Pancreas (tissue), 10 donors: ENCODE results near the gene ROM1. TPM values are rescaled to one million over a fixed set of nuclear protein-coding genes. Genes with fewer than 3 reads are reported as not detected.
A peak's percentile ranks its signal among the peaks of the same experiment; 100 is the strongest.

Source experiments
- ATAC-seq, 4 donors: fragments of 200-7000 bp; cut with Tn5 transposase; one replicate each; pipeline versions ENCODE4 v1.8.0 to v1.9.1; 2020; ENCODE audit warnings: mild to moderate bottlenecking in 4 of 4, moderate library complexity in 4 of 4
- DNase-seq, 6 donors: peaks; one replicate each; pipeline ENCODE4 v3.0.0-alpha.2; 2020
- FAIRE-seq: peaks from 2 replicates; lab custom pipeline; 2012; peaks lifted over from hg19 to GRCh38; lab: Jason Lieb, UNC
- H3K27ac ChIP-seq, 4 donors: fragments of 200-600 bp; sonication (generic); 1 replicate in 3 of 4; 2 replicates in 1 of 4; pipeline versions ENCODE4 v1.5.0 to v1.8.0; 2020
- H3K27me3 ChIP-seq, 4 donors: fragments of 200-600 bp; one replicate each; pipeline ENCODE4 v1.8.0; 2021
- H3K36me3 ChIP-seq, 3 donors: fragments of 200-600 bp; sonication (generic) in 1 of 3; one replicate each; pipeline versions ENCODE4 v1.5.0 to v1.8.0; 2020 to 2021
- H3K4me1 ChIP-seq, 3 donors: fragments of 200-600 bp; one replicate each; pipeline ENCODE4 v1.8.0; 2021
- H3K4me3 ChIP-seq, 4 donors: fragments of 200-600 bp; sonication (generic) in 2 of 4; one replicate each; pipeline versions ENCODE4 v1.5.0 to v1.8.0; 2020 to 2021
- H3K9me3 ChIP-seq, 4 donors: fragments of 200-600 bp; one replicate each; pipeline ENCODE4 v1.8.0; 2021
- CTCF ChIP-seq, 4 donors: fragments of 200-600 bp; sonication (generic) in 3 of 4; IDR thresholded peaks; one replicate each; pipeline versions ENCODE4 v1.5.0 to v1.8.0; 2021; ENCODE audit warnings: antibody characterized with exemption in 4 of 4
- WGBS, 2 donors: extraction: QIAGEN DNeasy Blood & Tissue Kit; methylation state at CpG; one replicate each; pipeline ENCODE4 v1.1.7; 2013; 5-methylcytosine and 5-hydroxymethylcytosine counted together
- intact Hi-C, 3 donors: fragments of 100-400 bp; cut with DNase I; formaldehyde crosslinking; loops; one replicate each; pipeline versions ENCODE4 v1.11.1 to v1.14.2; 2022
- microRNA-seq, 2 donors: library from miRNA; unstranded; fragments of <30 nt; microRNA quantifications; one replicate each; pipeline versions ENCODE4 to v1.1.0, GENCODE V29; 2019 to 2020
- polyA plus RNA-seq, 2 donors: library from polyadenylated mRNA; stranded (reverse); fragments of 200-250 nt; gene quantifications; one replicate each; pipeline ENCODE4 v1.2.3, GENCODE V29; 2013
- total RNA-seq, 6 donors: library from RNA; stranded (reverse); fragmentation: NEBNext Ultra II Directional in 4 of 6; extraction: Animal tissue kit (Norgen Biotek cat#: 25700) in 4 of 6; gene quantifications; one replicate each; pipeline versions ENCODE4 v1.2.1 to v1.2.4, GENCODE V29; 2021 to 2023
- donor health status: healthy with polysubstance abuse.
- donor health status: DM: no; HTN: no; CAD: no; lungs with moderate emphysema.
- donor health status: DM: no; HTN: no; CAD: no.
- donor health status: control.
- donor health status: control.
- donor health status: Bipolar disorder and iron deficiency.
- donor health status: DM: yes; HTN: yes; CAD: no.
- donor health status: DM: no; HTN: no; CAD: no.
- donor health status: DM: no; HTN: no; CAD: no.
- donor health status: DM: yes; HTN: yes; CAD: no.

Gene ROM1
- total and polyA plus RNA-seq, 8 donors = 0.65 to 5.6 (median 1.8) TPM

- 3% methylated on average over 34 to 36 of the region's 36 CpGs for WGBS, 2 donors
- Histone ChIP-seq H3K9me3 (no peaks in the 10 kb centered on the region), H3K4me1 (peaks cover 0 to 29% (median 12%) of the 10 kb centered on the region in 3 donors), H3K36me3 (no peaks in the 10 kb centered on the region), H3K4me3 (peak overlapping the region; percentile 48 to 79 (median 72)), H3K27ac (peak overlapping the region; percentile 51 to 84 (median 80)), H3K27me3 (no peaks in the 10 kb centered on the region)
- FAIRE-seq = no peak
- peak; percentile 48 to 68 (median 58) for ATAC-seq
- intact Hi-C loops = no loop called here
- TF ChIP-seq CTCF (IDR thresholded peaks at IDR 0.05) = no peak
- DNase-seq = peak in 4 of 6 donors; percentile 53 to 79 (median 58)
Measured at GRCh38 chr11:62664405-62665074, 51.5 kb downstream of the ROM1 start.

Small RNAs within 50 kb of the gene (microRNA-seq; reads per million reads assigned to microRNA genes)
- gene MIR6747 = 0 to 1.5 reads per million in 2 donors

Other genes with a start within 250 kb of the ROM1 start
- 1 to 10 TPM in 1 of 6 donors, not detected in 5; 4.3 TPM for gene SCGB1A1, start 194.2 kb upstream of the ROM1 start, total RNA-seq
- gene SCGB1A1, start 194.2 kb upstream of the ROM1 start, polyA plus RNA-seq = under 1 TPM in 1 of 2 donors, not detected in 1; 0.94 TPM
- gene AHNAK, start 66.5 kb upstream of the ROM1 start, total RNA-seq = 100 to 1,000 TPM in 1 of 6 donors, 10 to 100 TPM in 5; 53.2 to 163 (median 77.2) TPM
- gene AHNAK, start 66.5 kb upstream of the ROM1 start, polyA plus RNA-seq = 10 to 100 TPM; 18.7 to 32.5 TPM
- 1,000 to 10,000 TPM in 4 of 6 donors, 100 to 1,000 TPM in 2; 723 to 1,171 (median 1,053) TPM for gene EEF1G, start 39.4 kb upstream of the ROM1 start, total RNA-seq
- gene EEF1G, start 39.4 kb upstream of the ROM1 start, polyA plus RNA-seq = 100 to 1,000 TPM; 630 to 745 TPM
- gene TUT1, start 21.7 kb upstream of the ROM1 start, total RNA-seq = 10 to 100 TPM; 12.0 to 20.3 (median 14.6) TPM
- 10 to 100 TPM; 24.6 to 33.4 TPM for gene TUT1, start 21.7 kb upstream of the ROM1 start, polyA plus RNA-seq
- 10 to 100 TPM; 14.7 to 35.6 (median 23.0) TPM for gene MTA2, start 11.4 kb upstream of the ROM1 start, total RNA-seq
- 10 to 100 TPM; 28.7 to 42.3 TPM for gene MTA2, start 11.4 kb upstream of the ROM1 start, polyA plus RNA-seq
- 10 to 100 TPM; 22.0 to 34.1 (median 23.4) TPM for gene EML3, start 482 bp upstream of the ROM1 start, total RNA-seq
- 10 to 100 TPM; 70.7 to 86.4 TPM for gene EML3, start 482 bp upstream of the ROM1 start, polyA plus RNA-seq
- 10 to 100 TPM; 13.2 to 24.1 (median 17.1) TPM for gene B3GAT3, start 8.7 kb downstream of the ROM1 start, total RNA-seq
- gene B3GAT3, start 8.7 kb downstream of the ROM1 start, polyA plus RNA-seq = 10 to 100 TPM; 45.7 to 50.8 TPM
- gene GANAB, start 33.4 kb downstream of the ROM1 start, total RNA-seq = 100 to 1,000 TPM; 106 to 210 (median 152) TPM
- 10 to 100 TPM; 88.1 to 93.1 TPM for gene GANAB, start 33.4 kb downstream of the ROM1 start, polyA plus RNA-seq
- 10 to 100 TPM in 3 of 6 donors, 1 to 10 TPM in 3; 5.8 to 12.9 (median 9.5) TPM for gene INTS5, start 40.0 kb downstream of the ROM1 start, total RNA-seq
- 1 to 10 TPM; 4.5 to 4.6 TPM for gene INTS5, start 40.0 kb downstream of the ROM1 start, polyA plus RNA-seq
- 10 to 100 TPM; 13.2 to 21.3 (median 16.9) TPM for gene C11orf98, start 52.0 kb downstream of the ROM1 start, total RNA-seq
- gene C11orf98, start 52.0 kb downstream of the ROM1 start, polyA plus RNA-seq = 10 to 100 TPM; 56.3 to 70.8 TPM
- gene CSKMT, start 52.1 kb downstream of the ROM1 start, total RNA-seq = 10 to 100 TPM in 1 of 6 donors, 1 to 10 TPM in 5; 4.0 to 11.0 (median 7.3) TPM
- gene CSKMT, start 52.1 kb downstream of the ROM1 start, polyA plus RNA-seq = 10 to 100 TPM; 19.6 to 25.4 TPM
- gene UQCC3, start 58.4 kb downstream of the ROM1 start, total RNA-seq = 1 to 10 TPM; 3.2 to 4.9 (median 3.6) TPM
- gene UQCC3, start 58.4 kb downstream of the ROM1 start, polyA plus RNA-seq = 10 to 100 TPM; 14.1 to 17.3 TPM
- 1 to 10 TPM; 1.4 to 4.0 (median 2.8) TPM for gene LBHD1, start 59.0 kb downstream of the ROM1 start, total RNA-seq
- 10 to 100 TPM in 1 of 2 donors, 1 to 10 TPM in 1; 7.1 to 21.7 TPM for gene LBHD1, start 59.0 kb downstream of the ROM1 start, polyA plus RNA-seq
- 10 to 100 TPM; 37.7 to 67.7 (median 51.9) TPM for gene UBXN1, start 65.8 kb downstream of the ROM1 start, total RNA-seq
- 100 to 1,000 TPM in 1 of 2 donors, 10 to 100 TPM in 1; 86.0 to 104 TPM for gene UBXN1, start 65.8 kb downstream of the ROM1 start, polyA plus RNA-seq
- 1 to 10 TPM in 2 of 6 donors, under 1 TPM in 4; 0.16 to 1.6 (median 0.53) TPM for gene LRRN4CL, start 76.3 kb downstream of the ROM1 start, total RNA-seq
- gene LRRN4CL, start 76.3 kb downstream of the ROM1 start, polyA plus RNA-seq = under 1 TPM; 0.23 to 0.76 TPM
- 10 to 100 TPM; 30.3 to 58.6 (median 47.9) TPM for gene BSCL2, start 94.2 kb downstream of the ROM1 start, total RNA-seq
- gene BSCL2, start 94.2 kb downstream of the ROM1 start, polyA plus RNA-seq = 100 to 1,000 TPM in 1 of 2 donors, 10 to 100 TPM in 1; 99.2 to 151 TPM
- under 1 TPM in 2 of 6 donors, not detected in 4; 0.19 to 0.37 TPM for gene GNG3, start 94.4 kb downstream of the ROM1 start, total RNA-seq
- gene GNG3, start 94.4 kb downstream of the ROM1 start, polyA plus RNA-seq = under 1 TPM in 1 of 2 donors, not detected in 1; 0.26 TPM
- gene HNRNPUL2, start 114.2 kb downstream of the ROM1 start, total RNA-seq = 10 to 100 TPM; 17.5 to 26.2 (median 18.0) TPM
- 10 to 100 TPM; 19.1 to 25.9 TPM for gene HNRNPUL2, start 114.2 kb downstream of the ROM1 start, polyA plus RNA-seq
- gene TTC9C, start 115.2 kb downstream of the ROM1 start, total RNA-seq = 10 to 100 TPM in 4 of 6 donors, 1 to 10 TPM in 2; 7.6 to 17.8 (median 10.5) TPM
- gene TTC9C, start 115.2 kb downstream of the ROM1 start, polyA plus RNA-seq = 10 to 100 TPM; 16.7 to 20.3 TPM
- 1 to 10 TPM; 3.7 to 9.8 (median 5.4) TPM for gene ZBTB3, start 140.9 kb downstream of the ROM1 start, total RNA-seq
- 1 to 10 TPM; 2.0 to 2.4 TPM for gene ZBTB3, start 140.9 kb downstream of the ROM1 start, polyA plus RNA-seq
- 10 to 100 TPM; 15.1 to 32.0 (median 22.6) TPM for gene POLR2G, start 148.3 kb downstream of the ROM1 start, total RNA-seq
- 10 to 100 TPM; 36.4 to 67.1 TPM for gene POLR2G, start 148.3 kb downstream of the ROM1 start, polyA plus RNA-seq
- 10 to 100 TPM in 4 of 6 donors, 1 to 10 TPM in 2; 9.3 to 18.6 (median 11.7) TPM for gene TAF6L, start 158.1 kb downstream of the ROM1 start, total RNA-seq
- 10 to 100 TPM; 37.2 to 53.5 TPM for gene TAF6L, start 158.1 kb downstream of the ROM1 start, polyA plus RNA-seq
- 10 to 100 TPM; 14.8 to 26.2 (median 19.1) TPM for gene TMEM179B, start 174.1 kb downstream of the ROM1 start, total RNA-seq
- 10 to 100 TPM; 27.1 to 59.6 TPM for gene TMEM179B, start 174.1 kb downstream of the ROM1 start, polyA plus RNA-seq
- gene TMEM223, start 178.7 kb downstream of the ROM1 start, total RNA-seq = 1 to 10 TPM; 5.0 to 9.1 (median 6.9) TPM
- gene TMEM223, start 178.7 kb downstream of the ROM1 start, polyA plus RNA-seq = 10 to 100 TPM; 16.3 to 16.6 TPM
- gene NXF1, start 192.2 kb downstream of the ROM1 start, total RNA-seq = 10 to 100 TPM; 20.9 to 60.9 (median 30.8) TPM
- 100 to 1,000 TPM; 150 to 294 TPM for gene NXF1, start 192.2 kb downstream of the ROM1 start, polyA plus RNA-seq
- gene STX5, start 218.8 kb downstream of the ROM1 start, total RNA-seq = 10 to 100 TPM; 22.8 to 31.2 (median 26.9) TPM
- gene STX5, start 218.8 kb downstream of the ROM1 start, polyA plus RNA-seq = 10 to 100 TPM; 18.6 to 27.9 TPM
- gene TEX54, start 219.6 kb downstream of the ROM1 start, total RNA-seq = not detected
- under 1 TPM in 1 of 2 donors, not detected in 1; 0.65 TPM for gene TEX54, start 219.6 kb downstream of the ROM1 start, polyA plus RNA-seq
- gene WDR74, start 226.3 kb downstream of the ROM1 start, total RNA-seq = 10 to 100 TPM; 18.4 to 35.1 (median 27.1) TPM
- 10 to 100 TPM; 47.6 to 59.5 TPM for gene WDR74, start 226.3 kb downstream of the ROM1 start, polyA plus RNA-seq